ENCODE results near the gene NFATC2.
A peak's percentile ranks its signal among the peaks of the same experiment; 100 is the strongest.

NFATC2 gene

GRCh38 chr20:51514249-51514648 is 28.3 kb downstream of the NFATC2 start:
- no peak for DNase-seq (ENCODE audit: low spot score)

- DNase-seq (ENCODE audit: low spot score): no peak
Measured at GRCh38 chr20:51513545-51513944, 29.0 kb downstream of the NFATC2 start.

DNA sequence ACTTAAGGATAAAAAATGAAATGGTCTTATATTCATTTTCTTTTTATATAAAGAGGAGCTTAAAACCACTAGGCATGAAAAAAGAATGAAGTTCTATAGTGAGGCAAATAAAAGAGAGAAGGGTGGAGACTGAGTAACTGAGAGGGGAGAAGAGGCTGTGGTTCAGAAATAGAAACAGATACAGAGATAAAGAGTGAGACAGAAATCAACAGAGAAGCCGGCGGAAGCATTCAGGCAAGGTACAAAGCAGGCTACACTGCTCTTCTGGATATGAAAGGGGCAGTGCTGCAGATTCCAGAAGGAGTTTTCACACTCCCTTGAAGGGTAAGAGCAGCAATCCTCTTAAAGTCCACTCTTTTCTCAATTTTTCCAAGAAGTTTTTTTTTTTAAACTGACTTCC is 29.9 kb downstream of the NFATC2 start:
- DNase-seq (ENCODE audit: low spot score): no peak

- no peak for DNase-seq (ENCODE audit: low spot score)
Measured at GRCh38 chr20:51511861-51512619, 30.5 kb downstream of the NFATC2 start.

DNA sequence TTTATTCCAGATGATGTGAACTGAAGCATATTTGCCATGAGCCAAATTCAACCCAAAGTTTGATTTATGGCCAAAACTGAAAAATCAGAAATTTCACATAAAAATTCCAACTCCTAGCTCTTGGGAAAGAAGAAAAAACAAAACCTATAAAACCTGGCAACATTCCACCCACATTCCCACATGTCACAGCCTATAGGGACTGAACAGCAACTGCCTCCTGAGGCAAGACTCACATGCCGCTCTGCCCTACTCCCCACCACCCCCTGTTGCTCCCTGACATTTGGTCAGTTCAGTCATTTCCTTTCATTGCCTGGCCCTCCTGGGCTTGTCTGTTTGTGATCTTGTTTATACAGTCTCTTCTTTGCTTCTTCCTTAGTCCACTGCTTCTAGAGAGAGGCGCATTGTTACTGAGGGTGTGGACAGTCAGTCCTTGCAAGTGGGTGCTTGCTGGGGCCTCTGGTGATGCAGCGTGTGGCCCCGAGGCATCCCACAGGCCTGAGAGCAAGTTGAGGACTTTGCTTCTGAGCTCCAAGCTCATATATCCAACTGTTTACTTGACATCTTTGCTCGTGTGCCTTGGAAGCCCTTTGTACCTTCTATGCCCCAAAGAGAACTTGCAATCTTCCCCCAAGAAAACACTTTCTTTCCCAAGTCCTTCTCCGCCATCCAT is 31.4 kb downstream of the NFATC2 start:
- no peak for DNase-seq (ENCODE audit: low spot score)

DNA sequence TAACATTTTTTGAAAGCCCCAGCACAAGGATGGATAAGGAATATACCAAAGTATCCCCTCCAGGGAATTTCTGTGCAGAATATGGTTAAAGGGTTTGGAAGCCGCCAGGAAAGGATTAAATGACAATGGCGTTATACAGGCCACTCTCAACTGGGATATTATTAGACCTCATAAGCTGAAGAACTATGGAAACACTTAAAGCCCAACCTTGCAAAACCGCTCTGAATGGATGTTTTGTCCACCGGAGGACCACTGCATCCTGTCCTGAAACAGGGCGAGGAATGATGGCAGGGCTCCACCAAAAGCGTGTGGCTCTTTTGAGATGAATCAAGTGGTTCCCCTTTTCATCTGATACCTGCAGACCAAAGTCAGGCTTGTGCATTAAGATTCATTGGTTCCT is 32.4 kb downstream of the NFATC2 start:
- DNase-seq (ENCODE audit: low spot score): no peak

DNA sequence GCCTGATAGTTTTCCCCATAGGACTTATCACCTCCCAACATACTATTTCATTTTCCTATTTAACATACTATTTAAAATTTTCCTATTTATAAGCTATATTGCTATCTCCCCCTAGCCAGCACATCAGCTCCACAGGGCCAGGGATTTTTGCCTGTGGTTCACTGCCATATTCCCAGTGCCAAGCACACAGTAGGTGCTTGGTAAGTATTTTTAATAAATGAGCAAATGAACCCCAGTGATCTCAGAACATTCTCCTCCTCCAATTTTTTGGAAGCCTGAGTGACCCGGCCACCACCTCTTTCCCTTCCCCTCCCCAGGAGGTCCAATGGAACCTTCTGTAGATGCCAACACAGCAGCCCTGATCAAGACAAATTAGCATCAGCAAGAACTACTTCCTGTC is 33.3 kb downstream of the NFATC2 start:
- no peak for DNase-seq (ENCODE audit: low spot score)

DNA sequence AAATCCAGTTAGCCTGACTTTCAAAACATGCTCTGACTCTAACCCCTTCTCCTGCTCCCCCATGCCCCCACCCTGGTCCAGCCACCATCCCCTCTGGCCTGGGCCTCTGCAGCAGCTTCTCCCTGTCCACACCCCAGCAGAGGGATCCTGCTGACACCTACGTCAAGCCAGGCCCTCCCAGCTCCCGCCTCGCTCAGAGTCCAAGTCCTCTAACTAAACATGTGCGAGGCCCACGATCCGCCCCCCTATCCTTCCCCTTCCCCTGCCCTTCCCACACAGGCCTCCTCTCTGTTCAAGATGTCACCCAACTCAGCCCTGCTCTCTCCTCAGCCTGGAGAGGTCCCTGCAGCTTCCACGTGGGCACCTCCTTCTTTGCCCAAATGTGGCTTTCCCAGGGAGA is 33.7 kb downstream of the NFATC2 start:
- no peak for DNase-seq (ENCODE audit: low spot score)

DNA sequence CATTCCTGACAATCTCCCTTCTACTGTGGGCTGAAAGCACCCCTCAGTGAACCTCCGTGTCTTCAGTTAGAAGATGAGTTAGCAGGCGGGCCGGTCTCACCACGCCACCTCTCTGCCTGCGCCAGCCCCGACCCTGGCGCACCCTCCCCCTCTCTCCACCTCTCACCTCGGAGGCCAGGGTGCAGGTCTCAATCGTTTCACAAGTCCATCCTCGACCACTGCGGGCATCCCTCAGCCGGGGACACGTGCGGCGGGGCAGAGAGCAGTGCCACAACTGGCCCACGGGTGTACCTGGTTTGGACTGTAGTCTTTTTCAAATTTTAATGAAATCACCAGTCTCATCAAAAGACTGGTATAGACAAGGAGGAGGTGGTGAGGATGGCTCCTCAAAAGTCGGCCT is 34.4 kb downstream of the NFATC2 start:
- DNase-seq (ENCODE audit: low spot score): no peak

- no peak for DNase-seq (ENCODE audit: low spot score)
Measured at GRCh38 chr20:51507216-51508036, 35.1 kb downstream of the NFATC2 start.

DNA sequence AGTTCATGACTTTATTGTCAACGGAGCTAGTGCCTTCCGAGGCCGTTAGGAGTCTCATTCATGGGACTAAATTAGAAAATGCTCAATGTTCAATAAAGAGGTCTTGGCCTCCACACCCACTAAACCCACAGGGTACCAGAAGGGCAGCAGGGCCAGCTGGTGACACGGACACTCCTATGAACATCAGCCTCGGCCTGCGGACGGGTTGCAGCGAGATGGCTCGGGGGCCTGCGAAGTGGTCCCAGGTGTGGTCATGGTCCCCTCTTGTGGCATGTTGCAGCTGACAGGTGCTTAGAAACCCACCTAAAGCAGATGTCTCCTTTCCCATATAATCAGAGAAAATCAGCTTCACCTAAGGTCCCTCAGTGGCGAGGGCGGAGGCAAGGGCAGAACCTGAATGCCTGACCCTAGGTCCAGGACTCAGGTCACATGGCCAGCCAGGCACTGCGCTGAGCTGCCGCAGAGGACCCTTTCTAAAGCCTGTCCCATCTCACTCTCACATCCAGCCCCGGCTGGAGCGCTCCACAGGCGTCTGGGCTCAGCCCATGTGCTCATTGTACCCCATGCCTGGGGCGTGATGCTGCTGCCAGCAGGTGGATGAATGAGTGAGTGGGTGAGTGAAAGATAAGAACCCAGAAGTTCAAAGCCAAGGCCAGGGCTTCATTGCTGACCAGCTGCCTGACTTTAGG is 35.8 kb downstream of the NFATC2 start:
- DNase-seq (ENCODE audit: low spot score): no peak

DNA sequence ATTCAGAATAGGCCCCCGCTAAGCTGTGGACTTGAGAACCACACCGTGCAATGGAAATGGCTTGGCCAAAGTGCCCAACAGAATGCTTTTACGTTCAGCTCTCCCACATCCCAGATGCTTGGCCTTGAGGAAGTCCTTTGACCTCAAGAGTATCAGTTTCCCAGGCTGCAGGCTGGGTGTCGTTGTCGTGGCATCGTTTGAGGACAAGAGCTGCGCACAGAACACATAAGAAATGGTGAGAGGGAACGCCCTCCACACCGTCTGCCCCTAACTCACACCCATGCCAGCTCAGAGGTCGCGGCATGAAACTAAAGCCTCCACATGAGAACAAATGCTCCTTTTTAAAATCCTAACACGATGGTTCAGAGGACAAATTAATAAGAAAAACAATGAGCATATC is 37.0 kb downstream of the NFATC2 start:
- DNase-seq (ENCODE audit: low spot score): no peak

- no peak for DNase-seq (ENCODE audit: low spot score)
Measured at GRCh38 chr20:51503376-51503775, 39.1 kb downstream of the NFATC2 start.

DNA sequence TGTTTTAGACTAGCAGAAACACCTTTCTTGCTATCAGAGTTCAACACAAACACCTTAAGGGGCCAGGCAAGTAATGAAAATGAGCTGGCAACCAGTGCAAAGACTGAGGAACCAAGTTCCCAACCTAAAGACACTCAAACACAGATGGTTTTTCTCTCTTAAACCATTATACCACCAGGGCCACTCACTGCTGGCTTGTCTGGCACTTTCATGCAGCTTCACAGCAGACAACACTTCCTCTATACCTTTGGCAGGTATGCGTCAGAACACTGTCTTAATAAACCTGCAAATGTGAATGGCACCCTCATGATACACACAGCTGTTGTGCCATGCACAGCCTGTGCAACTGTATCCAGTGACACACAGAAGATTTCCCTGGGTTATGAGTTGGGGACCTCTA is 41.6 kb downstream of the NFATC2 start:
- no peak for DNase-seq (ENCODE audit: low spot score)

- peak; percentile 26 for DNase-seq (ENCODE audit: low spot score)
Measured at GRCh38 chr20:51500311-51500710, 42.2 kb downstream of the NFATC2 start.

GRCh38 chr20:51498765-51499540 is 43.6 kb downstream of the NFATC2 start:
- DNase-seq (ENCODE audit: low spot score): peak; percentile 33

DNA sequence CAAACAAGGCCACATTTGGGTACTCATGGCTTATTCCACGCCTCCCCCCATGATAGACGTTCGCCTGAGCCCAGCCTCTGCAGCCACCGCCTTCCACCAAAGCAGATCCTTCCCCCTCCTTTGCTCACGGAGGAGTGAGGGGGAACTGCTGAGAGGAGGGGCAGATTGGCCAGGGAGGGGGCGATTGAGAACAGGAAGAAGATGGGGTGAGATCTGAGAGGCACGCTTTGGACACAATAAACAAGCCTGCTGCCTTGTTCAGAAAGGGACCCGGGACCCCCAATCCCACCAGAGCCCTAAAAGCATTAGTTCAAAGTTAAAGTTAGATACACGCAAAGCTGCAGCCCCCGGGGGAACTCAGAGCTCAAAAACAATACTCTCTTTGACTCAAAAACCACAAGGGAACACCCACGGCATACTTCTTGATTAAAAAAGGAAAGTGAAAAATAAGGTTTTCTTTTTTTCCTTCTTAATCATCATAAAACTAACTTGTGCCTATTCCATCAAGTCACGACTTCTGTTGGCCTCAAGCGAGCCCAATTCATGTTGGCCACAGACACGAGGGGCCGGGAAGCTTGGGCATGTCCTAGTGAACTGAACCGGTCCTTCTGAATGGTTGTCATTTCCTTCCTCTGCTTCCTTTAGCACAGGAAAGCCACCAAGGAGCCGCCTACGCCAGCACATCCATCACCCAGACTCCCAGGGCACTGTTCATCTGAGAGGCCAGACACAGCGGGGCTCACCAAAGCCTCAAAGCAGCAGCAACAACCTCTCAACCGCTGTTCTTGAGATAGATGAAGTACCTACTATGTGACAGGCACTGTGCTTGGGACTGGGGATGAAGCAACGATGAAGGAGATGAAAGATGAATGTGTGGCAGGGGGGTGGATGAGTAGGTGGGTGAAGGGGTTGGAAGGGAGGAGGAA is 44.7 kb downstream of the NFATC2 start:
- peak; percentile 59 for DNase-seq (ENCODE audit: low spot score)

GRCh38 chr20:51496964-51497363 is 45.6 kb downstream of the NFATC2 start:
- DNase-seq (ENCODE audit: low spot score): peak; percentile 15

DNA sequence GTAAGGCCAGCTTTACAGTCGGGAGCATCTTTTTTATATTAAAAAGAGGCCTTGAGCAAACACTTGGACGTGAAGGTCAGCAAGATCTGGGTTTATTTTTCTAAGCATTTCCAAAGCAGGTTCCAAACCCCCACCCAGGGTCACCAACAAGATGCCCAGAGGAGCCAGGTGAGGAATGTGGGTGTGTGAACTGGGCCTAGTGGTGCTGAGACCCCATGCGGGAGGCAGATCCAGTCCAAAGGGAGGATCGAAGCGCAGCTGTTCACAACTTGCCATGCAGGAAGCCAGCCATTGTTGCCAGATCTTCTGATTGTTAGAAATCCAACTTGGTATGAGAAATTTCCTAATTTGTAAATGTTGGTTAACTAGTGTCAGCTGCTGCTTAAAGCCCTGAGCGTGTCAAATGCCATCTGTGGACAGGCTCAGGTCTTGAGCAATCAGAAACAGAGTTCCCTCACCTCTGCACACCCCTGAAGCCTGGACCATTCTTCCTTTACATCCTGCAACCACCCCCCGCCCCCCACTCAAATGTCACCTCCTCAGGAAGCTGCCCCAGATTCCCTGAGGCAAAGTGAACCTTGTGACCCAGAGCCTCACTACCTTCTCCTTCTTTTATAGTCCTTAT is 46.5 kb downstream of the NFATC2 start:
- DNase-seq (ENCODE audit: low spot score): no peak

GRCh38 chr20:51495291-51495690 is 47.2 kb downstream of the NFATC2 start:
- no peak for DNase-seq (ENCODE audit: low spot score)
